Activated CD4-positive, alpha-beta memory T cell treated with anti-CD3 and anti-CD28 coated beads for 36 hours (primary cell): ENCODE results near the gene DYNLL1. TPM values are rescaled to one million over a fixed set of nuclear protein-coding genes. Genes with fewer than 3 reads are reported as not detected.

Experiments
- CTCF ChIA-PET: fragments of 350-600 bp; sonication (Branson Sonifier 250); formaldehyde crosslinking; loops from one replicate; lab custom pipeline; 2021; ENCODE audit warnings: antibody characterized with exemption, inconsistent platforms; lab: Charles Lee
- POLR2A ChIA-PET: fragments of 350-600 bp; sonication (Branson Sonifier 250); formaldehyde crosslinking; loops from one replicate; lab custom pipeline; 2021; ENCODE audit warnings: antibody characterized with exemption; lab: Charles Lee
- DNase-seq: peaks from one replicate; pipeline ENCODE4 v3.0.0-alpha.2; 2020
- H3K27ac Mint-ChIP-seq: one replicate; pipeline ENCODE4 v1.8.0; 2021; ENCODE audit warnings: mixed read lengths
- H3K27me3 Mint-ChIP-seq: one replicate; pipeline ENCODE4 v1.8.0; 2021; ENCODE audit warnings: mixed read lengths
- H3K36me3 Mint-ChIP-seq: one replicate; pipeline ENCODE4 v1.8.0; 2021; ENCODE audit warnings: mixed read lengths
- H3K4me1 Mint-ChIP-seq: one replicate; pipeline ENCODE4 v1.8.0; 2021; ENCODE audit warnings: low read depth, mixed read lengths
- H3K4me3 Mint-ChIP-seq: one replicate; pipeline ENCODE4 v1.8.0; 2021; ENCODE audit warnings: mild to moderate bottlenecking, mixed read lengths
- H3K9me3 Mint-ChIP-seq: one replicate; pipeline ENCODE4 v1.8.0; 2021; ENCODE audit warnings: mixed read lengths
- intact Hi-C: fragments of 100-400 bp; cut with micrococcal nuclease; formaldehyde crosslinking; loops from one replicate; pipeline ENCODE4 v1.15.1; 2023
- total RNA-seq, 2 experiments: library from RNA; stranded (reverse); gene quantifications; one replicate each; pipeline ENCODE4 v1.2.3, GENCODE V29; 2021

DYNLL1 gene
- total RNA-seq, 2 experiments from 2014 or later: 176 to 184 TPM

DNA sequence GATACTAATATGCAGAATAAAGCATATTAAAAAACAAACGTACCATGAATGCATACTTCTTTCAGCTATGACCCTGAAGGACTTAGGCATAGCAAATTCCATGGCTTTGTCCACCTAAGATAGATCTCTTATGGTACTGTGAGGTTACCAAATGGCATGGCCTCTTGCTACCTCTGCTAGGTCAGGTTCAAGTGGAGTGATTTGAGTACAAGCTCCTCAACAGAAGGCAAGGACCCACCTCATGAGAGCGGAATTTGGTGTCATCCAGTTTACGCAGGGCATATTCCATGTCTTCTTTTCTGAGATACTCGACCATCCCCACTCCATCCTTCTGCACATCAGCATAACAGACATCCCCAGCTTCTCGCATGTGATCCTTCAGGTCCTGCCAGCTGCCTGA is 32.2 kb upstream of the DYNLL1 start:
- no peak for DNase-seq
- Mint-ChIP-seq H3K27ac (no peak overlapping the region), H3K4me3 (no peak overlapping the region), H3K36me3 (peaks cover 53% of the 10 kb centered on the region), H3K4me1 (peaks cover 26% of the 10 kb centered on the region), H3K9me3 (no peaks in the 10 kb centered on the region), H3K27me3 (no peaks in the 10 kb centered on the region)
- ChIA-PET POLR2A (interaction anchor here (0.6 kb wide), 1 partner anchor 16 kb away, joined by 3 read pairs; no protein-coding TSS in a partner anchor), CTCF (interaction anchor here (0.6 to 7.5 kb wide), 5 partner anchors 8 to 107 kb away, joined by 3 to 97 read pairs (median 4); no protein-coding TSS in a partner anchor)
- intact Hi-C loops: no loop called here

GRCh38 chr12:120465756-120466155 is 30.2 kb upstream of the DYNLL1 start:
- CTCF ChIA-PET: interaction anchor here (0.7 to 7.5 kb wide), 9 partner anchors 11 to 503 kb away, joined by 3 to 97 read pairs (median 6); partner anchors contain the start of gene RNF10
- Mint-ChIP-seq H3K9me3 (no peaks in the 10 kb centered on the region), H3K27me3 (no peaks in the 10 kb centered on the region), H3K4me3 (no peak overlapping the region), H3K36me3 (peaks cover 41% of the 10 kb centered on the region), H3K27ac (peak overlapping the region; percentile 20), H3K4me1 (peaks cover 31% of the 10 kb centered on the region)
- intact Hi-C loops: no loop called here
- POLR2A ChIA-PET: interaction anchor here (1.2 kb wide), 1 partner anchor 13 kb away, joined by 3 read pairs; no protein-coding TSS in a partner anchor
- DNase-seq: no peak

DNA sequence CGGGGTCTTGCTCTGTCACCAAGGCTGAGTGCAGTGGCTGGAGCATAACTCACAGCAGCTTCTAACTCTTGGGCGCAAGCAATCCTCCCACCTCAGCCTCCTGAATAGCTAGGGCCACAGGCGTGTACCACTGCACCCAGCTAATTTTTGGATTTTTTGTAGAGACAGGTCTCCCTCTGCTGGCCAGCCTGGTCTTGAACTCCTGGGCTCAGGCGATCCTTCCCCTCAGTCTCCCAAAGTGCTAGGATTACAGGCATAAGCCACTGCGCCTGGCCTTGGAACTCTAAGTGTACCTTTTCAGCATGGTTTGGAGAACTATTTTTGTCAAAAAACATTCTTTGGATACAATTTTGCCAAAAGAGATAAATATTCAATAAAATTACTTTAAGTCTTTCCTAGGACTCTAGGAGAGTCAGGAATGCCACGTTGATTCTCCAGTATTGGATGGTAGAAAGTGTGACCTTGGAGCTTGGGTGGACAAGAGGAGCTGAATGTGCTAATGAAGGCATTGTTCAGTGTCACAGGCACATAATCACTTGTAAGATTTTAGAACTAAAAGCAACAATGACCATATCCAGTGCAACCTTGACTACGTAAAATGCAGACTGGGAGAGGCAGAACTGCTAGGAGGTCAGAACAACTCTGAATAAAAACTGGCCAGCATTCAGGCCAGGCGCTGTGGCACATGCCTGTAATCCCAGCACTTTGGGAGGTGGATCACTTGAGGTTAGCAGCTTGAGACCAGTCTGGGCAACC is 29.2 kb upstream of the DYNLL1 start:
- Mint-ChIP-seq H3K27me3 (no peaks in the 10 kb centered on the region), H3K9me3 (no peaks in the 10 kb centered on the region), H3K4me3 (no peak overlapping the region), H3K4me1 (peaks cover 31% of the 10 kb centered on the region), H3K36me3 (peaks cover 38% of the 10 kb centered on the region), H3K27ac (no peak overlapping the region)
- peak; percentile 66 for DNase-seq
- CTCF ChIA-PET: interaction anchor here (0.6 to 7.5 kb wide), 16 partner anchors 11 to 787 kb away, joined by 3 to 97 read pairs (median 4); partner anchors contain the start of gene RNF10
- intact Hi-C loops: no loop called here
- POLR2A ChIA-PET: interaction anchor here (0.6 to 1.2 kb wide), 2 partner anchors 14 to 39 kb away, joined by 3 to 4 read pairs; no protein-coding TSS in a partner anchor

DNA sequence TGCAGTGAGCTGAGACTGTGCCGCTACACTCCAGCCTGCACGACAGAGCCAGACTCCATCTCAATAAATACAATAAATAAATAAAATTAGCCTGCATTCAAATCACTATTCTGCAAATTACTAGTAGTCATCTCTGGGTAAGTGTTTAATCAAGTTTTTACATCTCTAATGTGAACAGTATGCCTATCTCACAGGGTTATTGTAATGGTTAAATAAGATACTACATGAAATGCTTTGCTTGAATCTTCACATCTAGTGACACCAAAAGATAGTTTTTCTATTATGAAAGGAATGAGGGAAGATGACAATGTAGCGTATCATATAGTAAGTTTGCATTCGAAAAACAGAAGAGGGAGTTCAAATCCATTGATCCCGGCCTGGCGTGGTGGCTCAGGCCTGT is 28.5 kb upstream of the DYNLL1 start:
- peaks cover 31% of the 10 kb centered on the region for H3K4me1 Mint-ChIP-seq
- no peak for DNase-seq
- no peak overlapping the region for H3K27ac Mint-ChIP-seq
- H3K36me3 Mint-ChIP-seq: peaks cover 31% of the 10 kb centered on the region
- CTCF ChIA-PET: interaction anchor here (1.2 to 7.5 kb wide), 8 partner anchors 12 to 112 kb away, joined by 3 to 97 read pairs (median 6); no protein-coding TSS in a partner anchor
- intact Hi-C loops: no loop called here
- H3K27me3 Mint-ChIP-seq: no peaks in the 10 kb centered on the region
- H3K4me3 Mint-ChIP-seq: no peak overlapping the region
- POLR2A ChIA-PET: interaction anchor here (1.4 to 2.8 kb wide), 4 partner anchors 21 to 266 kb away, joined by 4 to 13 read pairs (median 8); partner anchors contain the start of genes DYNLL1, GATC, RNU4-2 and RPLP0
- no peaks in the 10 kb centered on the region for H3K9me3 Mint-ChIP-seq

DNA sequence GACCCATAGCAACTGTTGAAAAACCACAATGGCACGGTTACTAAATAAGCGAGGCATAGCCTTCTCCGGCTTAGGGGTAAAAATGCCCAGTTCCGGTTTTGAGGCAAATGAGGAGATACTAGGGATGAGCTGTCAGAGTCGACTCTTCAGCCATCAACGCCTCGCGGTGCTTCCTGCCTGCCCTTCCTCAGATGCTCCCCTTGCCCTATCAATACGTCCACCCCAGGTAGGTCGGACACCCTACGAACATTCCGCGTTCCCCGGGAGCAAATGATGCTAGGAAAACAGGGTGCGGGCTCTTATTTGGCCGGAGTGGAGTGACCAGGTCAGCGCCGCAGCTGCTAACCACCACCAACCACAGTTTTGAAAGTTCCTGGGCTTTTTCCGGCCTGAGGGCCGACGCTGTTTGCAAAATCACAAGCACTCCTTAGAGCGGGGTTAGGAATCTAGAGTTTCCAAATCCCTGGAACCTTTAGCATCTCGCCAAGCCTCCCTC is 27.5 kb upstream of the DYNLL1 start:
- H3K4me3 Mint-ChIP-seq: peak overlapping the region; percentile 94
- peaks cover 24% of the 10 kb centered on the region for H3K36me3 Mint-ChIP-seq
- peak overlapping the region; percentile 86 for H3K27ac Mint-ChIP-seq
- ChIA-PET POLR2A (interaction anchor here (0.8 to 2.8 kb wide), 9 partner anchors 9 to 267 kb away, joined by 3 to 13 read pairs (median 4); partner anchors contain the start of genes DYNLL1, GATC, RNU4-2 and RPLP0), CTCF (interaction anchor here (0.7 to 7.5 kb wide), 12 partner anchors 13 to 181 kb away, joined by 3 to 97 read pairs (median 4); partner anchors contain the start of genes DYNLL1, GATC, RNF10 and SIRT4)
- H3K27me3 Mint-ChIP-seq: no peaks in the 10 kb centered on the region
- H3K9me3 Mint-ChIP-seq: no peaks in the 10 kb centered on the region
- H3K4me1 Mint-ChIP-seq: peaks cover 31% of the 10 kb centered on the region
- peak; percentile 49 for DNase-seq
- intact Hi-C loops: loop anchor here (2.0 kb wide), 3 partner anchors 22 to 152 kb away; partner anchors contain the start of genes COQ5, GATC and TRIAP1

- CTCF ChIA-PET: interaction anchor here (0.6 to 7.5 kb wide), 19 partner anchors 14 to 180 kb away, joined by 3 to 97 read pairs (median 4); partner anchors contain the start of genes COQ5, COX6A1, DYNLL1 and RNF10
- Mint-ChIP-seq H3K27ac (peak overlapping the region; percentile 86), H3K36me3 (peaks cover 19% of the 10 kb centered on the region), H3K4me3 (peak overlapping the region; percentile 94), H3K9me3 (no peaks in the 10 kb centered on the region), H3K4me1 (peaks cover 34% of the 10 kb centered on the region), H3K27me3 (no peaks in the 10 kb centered on the region)
- POLR2A ChIA-PET: interaction anchor here (0.8 to 2.8 kb wide), 12 partner anchors 9 to 268 kb away, joined by 3 to 13 read pairs (median 4); partner anchors contain the start of genes DYNLL1, GATC, RNU4-2 and RPLP0
- intact Hi-C loops: loop anchor here (1.0 to 2.0 kb wide), 6 partner anchors 15 to 152 kb away; partner anchors contain the start of genes COQ5, COX6A1, DYNLL1 and GATC
- peak; percentile 33 for DNase-seq
Observed at GRCh38 chr12:120468821-120469449, 27.0 kb upstream of the DYNLL1 start.

DNA sequence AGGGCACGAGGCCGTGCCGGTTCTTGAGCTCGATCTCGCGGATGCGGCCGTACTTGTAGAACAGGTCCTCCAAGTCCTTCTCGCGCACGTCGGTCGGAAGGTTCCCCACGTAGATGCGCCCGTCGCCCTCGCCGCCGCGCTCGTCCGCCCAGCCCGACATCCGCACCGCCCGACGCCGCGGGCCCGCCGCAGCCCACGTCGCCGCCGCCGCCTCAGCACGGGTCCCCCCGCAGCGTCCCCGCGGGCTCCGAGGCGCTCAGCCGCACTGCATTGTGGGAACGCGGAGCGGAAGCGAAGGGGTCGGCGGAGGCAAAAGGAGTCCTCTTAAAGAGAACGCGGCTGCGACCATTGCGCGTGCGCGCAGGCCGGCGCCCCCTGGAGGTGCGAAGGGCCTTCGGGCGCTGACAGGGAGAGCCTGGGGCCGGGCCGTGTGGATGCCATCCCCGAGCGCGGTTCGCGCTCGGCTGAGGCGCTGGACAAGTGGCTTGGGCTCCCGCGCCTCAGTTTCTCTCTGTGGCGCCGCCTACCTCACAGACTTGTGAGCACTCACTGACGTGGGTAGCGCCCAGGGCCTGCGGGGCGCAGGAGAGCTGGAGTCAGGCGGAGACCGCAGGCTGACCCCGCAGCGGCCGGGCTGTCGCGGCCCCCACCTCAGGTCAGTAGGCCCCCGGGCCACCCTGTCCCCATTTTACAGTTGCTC is 26.3 kb upstream of the DYNLL1 start, which contains the start of gene SRSF9:
SRSF9 (minus strand) TSS at position 299 of the 700 bp plus-strand sequence; CDS start at position 160, 139 bp downstream.
- peaks cover 14% of the 10 kb centered on the region for H3K36me3 Mint-ChIP-seq
- H3K4me1 Mint-ChIP-seq: peaks cover 34% of the 10 kb centered on the region
- no peaks in the 10 kb centered on the region for H3K9me3 Mint-ChIP-seq
- H3K27ac Mint-ChIP-seq: peak within 1 kb of the TSS; percentile 86
- peak within 1 kb of the TSS; percentile 94 for H3K4me3 Mint-ChIP-seq
- DNase-seq: peak; percentile 98
- H3K27me3 Mint-ChIP-seq: no peaks in the 10 kb centered on the region
- ChIA-PET POLR2A (interaction anchor here (0.7 to 2.8 kb wide), 8 partner anchors 10 to 112 kb away, joined by 3 to 13 read pairs (median 4); partner anchors contain the start of genes DYNLL1, GATC, POP5 and TRIAP1), CTCF (interaction anchor here (0.5 to 7.5 kb wide), 22 partner anchors 10 to 168 kb away, joined by 3 to 97 read pairs (median 4); partner anchors contain the start of genes COQ5, COX6A1, DYNLL1 and RNF10)
- intact Hi-C loops: loop anchor here (1.0 to 2.0 kb wide), 6 partner anchors 15 to 153 kb away; partner anchors contain the start of genes COQ5, COX6A1, DYNLL1 and GATC

DNA sequence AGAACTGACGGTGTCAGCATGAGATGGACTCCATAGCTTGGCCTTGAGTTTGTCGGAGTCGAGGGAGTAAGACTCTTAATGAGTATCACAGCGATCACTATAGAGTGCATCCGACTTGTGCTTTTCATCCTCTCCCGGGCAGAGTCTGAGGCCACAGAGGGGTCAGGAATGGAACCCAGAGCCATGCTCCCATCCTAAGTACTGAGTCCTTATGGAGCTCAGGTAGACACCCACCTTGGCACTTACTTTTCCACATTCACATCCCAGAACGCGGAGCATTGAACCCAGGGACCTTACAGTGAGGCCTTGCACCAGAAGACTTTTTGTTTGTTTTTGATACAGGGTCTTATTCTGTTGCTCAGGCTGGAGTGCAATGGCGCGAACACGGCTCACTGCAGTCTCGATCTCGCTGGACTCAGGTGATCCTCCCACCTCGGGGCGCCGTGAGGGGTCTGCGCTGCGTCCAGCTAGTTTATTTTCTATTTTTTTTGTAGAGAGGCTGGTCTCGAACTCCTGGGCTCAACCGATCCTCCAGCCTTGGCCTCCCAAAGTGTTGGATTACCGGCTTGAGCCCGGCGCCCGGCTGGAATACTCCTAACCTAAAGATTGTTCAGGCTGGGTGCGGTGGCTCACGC is 25.6 kb upstream of the DYNLL1 start:
- Mint-ChIP-seq H3K27me3 (no peaks in the 10 kb centered on the region), H3K27ac (peak overlapping the region; percentile 47), H3K4me1 (peaks cover 33% of the 10 kb centered on the region), H3K4me3 (peak overlapping the region; percentile 94), H3K9me3 (no peaks in the 10 kb centered on the region), H3K36me3 (peaks cover 7% of the 10 kb centered on the region)
- no peak for DNase-seq
- ChIA-PET CTCF (interaction anchor here (0.5 to 7.5 kb wide), 14 partner anchors 9 to 168 kb away, joined by 3 to 97 read pairs (median 4); partner anchors contain the start of genes COQ5, COX6A1, DYNLL1 and RNF10), POLR2A (interaction anchor here (0.7 to 2.8 kb wide), 5 partner anchors 9 to 111 kb away, joined by 3 to 13 read pairs (median 4); partner anchors contain the start of genes DYNLL1 and POP5)
- intact Hi-C loops: no loop called here

GRCh38 chr12:120472521-120472920 is 23.4 kb upstream of the DYNLL1 start:
- DNase-seq: no peak
- CTCF ChIA-PET: interaction anchor here (0.8 to 1.0 kb wide), 3 partner anchors 24 to 176 kb away, joined by 3 to 4 read pairs (median 4); no protein-coding TSS in a partner anchor
- POLR2A ChIA-PET: interaction anchor here (0.6 kb wide), 1 partner anchor 42 kb away, joined by 5 read pairs; no protein-coding TSS in a partner anchor
- no peaks in the 10 kb centered on the region for H3K27me3 Mint-ChIP-seq
- intact Hi-C loops: no loop called here
- H3K9me3 Mint-ChIP-seq: no peaks in the 10 kb centered on the region
- peaks cover 16% of the 10 kb centered on the region for H3K4me1 Mint-ChIP-seq
- H3K4me3 Mint-ChIP-seq: no peak overlapping the region
- H3K36me3 Mint-ChIP-seq: peaks cover under 1% of the 10 kb centered on the region
- H3K27ac Mint-ChIP-seq: no peak overlapping the region
